Sigmoid colon (tissue), 4 donors: ENCODE results near the gene PHF19.

ENCODE experiments used
- POLR2A ChIP-seq, 2 donors: fragments of 450-650 bp; IDR thresholded peaks; one replicate each; pipeline ENCODE4 v1.6.1; 2016; ENCODE audit warnings: antibody characterized with exemption in 2 of 2, mild to moderate bottlenecking in 2 of 2, moderate library complexity in 2 of 2
- POLR2AphosphoS5 ChIP-seq, 4 donors: sonication (generic); formaldehyde crosslinking; IDR thresholded peaks; one replicate each; pipeline ENCODE4 v1.6.1; 2017; ENCODE audit warnings: antibody characterized with exemption in 4 of 4
- TF ChIP-seq, protein P1 (sequence below), 4 experiments: fragments of 450-650 bp in 3 of 4; fragments of 200-600 bp in 1 of 4; IDR thresholded peaks; one replicate each; pipeline ENCODE4 v1.5.1; 2016 to 2019; ENCODE audit warnings: antibody characterized with exemption in 4 of 4, mild to moderate bottlenecking in 3 of 4, moderate library complexity in 2 of 4

DNA sequence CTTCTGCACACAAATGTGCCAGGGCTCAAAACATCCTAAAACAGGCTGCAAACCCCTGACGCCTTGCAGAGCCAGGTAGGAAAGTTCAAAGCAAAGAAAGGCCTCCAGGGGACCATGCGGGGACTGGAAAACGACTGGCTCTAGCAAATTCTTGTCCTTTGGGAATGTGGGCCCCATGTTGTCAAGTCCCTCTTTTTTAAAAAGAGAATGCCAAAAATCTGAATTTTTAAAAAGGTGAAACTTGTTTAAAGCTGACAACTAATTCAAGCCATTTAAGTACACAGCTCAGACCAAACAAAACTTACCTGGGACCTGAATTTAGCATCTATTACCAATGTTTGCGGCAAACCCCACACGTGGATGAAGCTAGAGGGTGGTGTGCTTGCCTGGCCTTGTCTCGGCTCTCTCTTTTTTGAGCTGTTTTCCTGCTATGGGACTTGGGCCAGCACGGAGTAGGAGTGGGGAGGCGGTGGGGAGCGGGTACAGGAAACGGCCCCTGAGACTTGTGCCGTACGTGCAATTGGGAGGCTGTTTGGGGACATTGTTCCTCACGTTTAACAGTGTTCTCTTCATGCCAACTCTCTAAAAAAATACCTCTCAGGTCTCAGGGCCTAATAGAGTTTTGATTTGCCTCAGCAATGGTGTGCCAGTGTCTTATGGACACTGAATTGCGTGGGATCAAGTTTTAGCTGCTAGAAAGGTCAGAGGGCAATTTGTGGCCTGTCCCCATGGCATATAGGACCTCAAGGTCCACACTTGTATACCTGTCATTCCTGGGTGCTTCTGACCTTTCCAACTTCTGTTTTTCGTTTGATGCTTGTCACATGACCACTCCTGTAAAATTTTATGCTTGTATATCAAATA lies 15.1 kb upstream of the PHF19 start:
- TF ChIP-seq, protein P1, sequence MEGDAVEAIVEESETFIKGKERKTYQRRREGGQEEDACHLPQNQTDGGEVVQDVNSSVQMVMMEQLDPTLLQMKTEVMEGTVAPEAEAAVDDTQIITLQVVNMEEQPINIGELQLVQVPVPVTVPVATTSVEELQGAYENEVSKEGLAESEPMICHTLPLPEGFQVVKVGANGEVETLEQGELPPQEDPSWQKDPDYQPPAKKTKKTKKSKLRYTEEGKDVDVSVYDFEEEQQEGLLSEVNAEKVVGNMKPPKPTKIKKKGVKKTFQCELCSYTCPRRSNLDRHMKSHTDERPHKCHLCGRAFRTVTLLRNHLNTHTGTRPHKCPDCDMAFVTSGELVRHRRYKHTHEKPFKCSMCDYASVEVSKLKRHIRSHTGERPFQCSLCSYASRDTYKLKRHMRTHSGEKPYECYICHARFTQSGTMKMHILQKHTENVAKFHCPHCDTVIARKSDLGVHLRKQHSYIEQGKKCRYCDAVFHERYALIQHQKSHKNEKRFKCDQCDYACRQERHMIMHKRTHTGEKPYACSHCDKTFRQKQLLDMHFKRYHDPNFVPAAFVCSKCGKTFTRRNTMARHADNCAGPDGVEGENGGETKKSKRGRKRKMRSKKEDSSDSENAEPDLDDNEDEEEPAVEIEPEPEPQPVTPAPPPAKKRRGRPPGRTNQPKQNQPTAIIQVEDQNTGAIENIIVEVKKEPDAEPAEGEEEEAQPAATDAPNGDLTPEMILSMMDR (IDR thresholded peaks at IDR 0.05) = no peak
- TF ChIP-seq POLR2AphosphoS5 (IDR thresholded peaks at IDR 0.05) (no peak), POLR2A (IDR thresholded peaks at IDR 0.05) (no peak)
